Epithelial cell of prostate (primary cell): ENCODE measurements around the gene WWC2.

Experiments used
- DNase-seq: peaks from one replicate; pipeline ENCODE4 v3.0.0-alpha.2; 2011; ENCODE audit warnings: low read depth, low spot score
- H3K27ac ChIP-seq: fragments of 450-650 bp; 2 replicates; pipeline ENCODE4 v1.5.1; 2017; ENCODE audit warnings: mild to moderate bottlenecking

Gene WWC2

GRCh38 chr4:183360161-183360919 lies 261.3 kb downstream of the WWC2 start:
- no peak overlapping the region for H3K27ac ChIP-seq
- no peak for DNase-seq

DNA sequence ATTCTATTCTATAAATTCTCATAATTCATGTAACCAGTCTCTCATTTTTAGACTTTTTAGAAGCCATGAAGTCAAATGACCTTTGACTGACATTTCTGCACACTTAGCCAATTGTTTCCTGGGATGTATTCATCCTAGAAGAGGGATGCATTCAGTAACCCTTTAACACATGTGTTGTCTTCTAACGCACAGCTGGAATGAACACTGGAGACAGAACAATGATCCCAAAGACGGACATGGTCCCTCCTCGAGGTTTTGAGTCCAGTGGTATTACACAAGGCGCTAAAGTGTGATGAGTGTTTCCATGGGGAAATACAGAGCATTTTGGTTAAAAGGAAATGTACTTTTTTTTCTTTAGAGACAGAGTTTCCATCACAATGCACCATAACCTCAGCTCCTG lies 263.0 kb downstream of the WWC2 start:
- DNase-seq = no peak
- H3K27ac ChIP-seq = no peak overlapping the region

GRCh38 chr4:183362916-183363542 lies 264.0 kb downstream of the WWC2 start:
- H3K27ac ChIP-seq = no peak overlapping the region
- no peak for DNase-seq

DNA sequence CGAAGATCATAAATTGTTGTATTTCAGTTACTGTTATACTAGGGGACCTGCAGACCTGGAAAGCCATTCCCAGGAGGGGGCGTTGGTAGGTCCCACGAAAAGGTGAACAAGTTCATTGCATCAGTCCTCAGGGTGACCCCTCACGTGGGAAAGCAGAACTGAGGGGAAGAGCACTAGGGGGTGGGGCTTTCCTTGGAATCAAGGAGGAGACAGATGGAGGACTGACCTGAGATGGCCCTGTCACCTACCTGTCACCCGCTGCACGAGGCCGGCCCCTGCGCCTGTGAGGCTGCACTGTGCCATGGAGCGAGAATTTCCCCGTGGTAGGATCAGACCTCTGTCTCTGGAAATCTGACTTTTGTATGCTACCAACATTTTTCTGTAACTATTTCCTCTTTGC lies 265.0 kb downstream of the WWC2 start:
- DNase-seq = no peak

DNA sequence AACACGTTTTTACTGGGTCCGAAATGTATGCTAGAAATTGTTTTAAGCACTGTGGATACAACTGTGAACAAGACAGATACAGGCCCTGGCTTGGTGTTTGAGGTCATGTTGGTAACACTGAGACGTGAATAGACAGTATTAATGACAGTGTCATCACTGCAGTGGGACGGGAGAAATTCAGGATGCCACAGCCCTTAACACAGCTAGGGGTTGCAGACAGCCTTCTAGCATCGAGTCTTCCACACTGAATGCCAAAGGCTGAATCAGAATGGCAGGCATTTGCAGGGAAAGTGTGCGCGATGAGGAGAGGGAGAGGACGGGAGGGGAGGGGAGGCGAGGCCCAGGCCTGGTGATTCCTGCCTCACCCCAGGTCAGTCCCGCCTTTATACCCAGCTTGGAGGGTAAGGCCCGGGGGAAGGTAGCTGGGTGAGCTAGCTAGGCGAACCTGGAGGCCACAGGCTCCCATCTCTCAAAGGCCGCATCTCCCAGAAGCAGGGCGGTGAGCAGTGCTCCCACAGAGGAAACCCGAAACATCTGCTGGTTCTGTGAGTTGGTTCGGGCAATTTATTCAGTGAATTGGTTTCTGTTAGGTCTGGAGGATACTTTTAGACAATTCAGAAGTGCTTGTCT lies 267.3 kb downstream of the WWC2 start:
- no peak overlapping the region for H3K27ac ChIP-seq
- DNase-seq = no peak

More for the DNA sequence above, 265.0 kb downstream of the WWC2 start:
- no peak overlapping the region for H3K27ac ChIP-seq

GRCh38 chr4:183369073-183369472 lies 270.0 kb downstream of the WWC2 start:
- no peak overlapping the region for H3K27ac ChIP-seq
- DNase-seq = no peak
